Endodermal cell (in vitro differentiated cells): Measurements from ENCODE around the gene PTPRK. TPM values are rescaled to one million over a fixed set of nuclear protein-coding genes. Genes with fewer than 3 reads are reported as not detected.

Experiments
- DNase-seq: peaks from one replicate; pipeline ENCODE4 v3.0.0-alpha.2; 2017
- H3K27ac ChIP-seq: 2 replicates; pipeline ENCODE4 v1.5.1; 2013; ENCODE audit warnings: mild to moderate bottlenecking, low read depth, low read length, moderate library complexity
- H3K27me3 ChIP-seq: 2 replicates; pipeline ENCODE4 v1.6.1; 2013; ENCODE audit warnings: mild to moderate bottlenecking, low read length, moderate library complexity; ENCODE audit not compliant: insufficient read depth, control insufficient read depth, poor library complexity, severe bottlenecking
- H3K36me3 ChIP-seq: 2 replicates; pipeline ENCODE4 v1.7.0; 2013; ENCODE audit warnings: mild to moderate bottlenecking, low read length, moderate library complexity; ENCODE audit not compliant: control insufficient read depth, insufficient read depth
- H3K4me1 ChIP-seq: one replicate; pipeline ENCODE4 v1.7.0; 2013; ENCODE audit warnings: low read length; ENCODE audit not compliant: control insufficient read depth, insufficient read depth
- H3K4me3 ChIP-seq: 2 replicates; pipeline ENCODE4 v1.5.1; 2013; ENCODE audit warnings: mild to moderate bottlenecking, low read length, moderate library complexity
- H3K9ac ChIP-seq: 2 replicates; pipeline ENCODE4 v1.6.1; 2013; ENCODE audit warnings: mild to moderate bottlenecking, low read length, moderate library complexity; ENCODE audit not compliant: poor library complexity, severe bottlenecking; ENCODE audit errors: extremely low read depth
- H3K9me3 ChIP-seq: 2 replicates; pipeline ENCODE4 v1.6.1; 2013; ENCODE audit warnings: mild to moderate bottlenecking, low read length, moderate library complexity; ENCODE audit not compliant: control insufficient read depth
- H3K27ac Mint-ChIP-seq: 2 replicates; pipeline ENCODE4 v1.8.0; 2020; ENCODE audit warnings: mixed read lengths
- H3K27me3 Mint-ChIP-seq: 2 replicates; pipeline ENCODE4 v1.8.0; 2021; ENCODE audit warnings: mild to moderate bottlenecking, mixed read lengths; ENCODE audit not compliant: insufficient read depth
- H3K36me3 Mint-ChIP-seq: 2 replicates; pipeline ENCODE4 v1.8.0; 2020; ENCODE audit warnings: low read depth, mixed read lengths
- H3K4me1 Mint-ChIP-seq: 2 replicates; pipeline ENCODE4 v1.8.0; 2020; ENCODE audit warnings: mixed read lengths
- H3K4me3 Mint-ChIP-seq: 2 replicates; pipeline ENCODE4 v1.8.0; 2020; ENCODE audit warnings: mild to moderate bottlenecking, moderate library complexity, mixed read lengths
- H3K9me3 Mint-ChIP-seq: 2 replicates; pipeline ENCODE4 v1.8.0; 2020; ENCODE audit warnings: mild to moderate bottlenecking, mixed read lengths
- CTCF ChIP-seq: fragments of 200-600 bp; sonication (generic); conservative IDR thresholded peaks from 2 replicates; pipeline ENCODE4 v1.5.0; 2021; ENCODE audit warnings: antibody characterized with exemption, mild to moderate bottlenecking
- WGBS, 2 experiments: methylation state at CpG; one replicate each; pipeline versions ENCODE4 v1.1.5 to v1.1.7; 2013; ENCODE audit warnings: missing lambda C conversion rate in 2 of 2, mixed read lengths in 1 of 2; ENCODE audit not compliant: insufficient coverage in 1 of 2, insufficient read length in 1 of 2; 5-methylcytosine and 5-hydroxymethylcytosine counted together
- total RNA-seq, 2 donors: library from RNA; stranded (reverse); fragmentation: NEBNext Ultra II Directional in 1 of 2; extraction: Animal tissue kit (Norgen Biotek cat#: 25700) in 1 of 2; gene quantifications; 2 replicates in 1 of 2; 3 replicates in 1 of 2; pipeline ENCODE4 v1.2.1, GENCODE V29; 2021

PTPRK gene
- total RNA-seq, 2 donors from 2014 or later, result 46.4 to 57.6 TPM

- Mint-ChIP-seq H3K36me3 (peaks cover 7% of the 10 kb centered on the region), H3K9me3 (no peaks in the 10 kb centered on the region), H3K27me3 (no peaks in the 10 kb centered on the region), H3K4me1 (no peaks in the 10 kb centered on the region), H3K4me3 (no peak overlapping the region), H3K27ac (no peak overlapping the region)
- WGBS, 2 experiments, result 96 to 100% methylated on average over 1 to 2 of the region's 2 CpGs
- no peak overlapping the region for H3K9ac ChIP-seq
- H3K36me3 ChIP-seq, result no peaks in the 10 kb centered on the region
- no peak overlapping the region for H3K4me3 ChIP-seq
- TF ChIP-seq CTCF, result no peak
- H3K27ac ChIP-seq, result no peak overlapping the region
- H3K9me3 ChIP-seq, result no peaks in the 10 kb centered on the region
- no peak for DNase-seq
- peaks cover 3% of the 10 kb centered on the region for H3K4me1 ChIP-seq
- H3K27me3 ChIP-seq, result no peaks in the 10 kb centered on the region
Observed at GRCh38 chr6:128452713-128453112, 67.7 kb downstream of the PTPRK start.

DNA sequence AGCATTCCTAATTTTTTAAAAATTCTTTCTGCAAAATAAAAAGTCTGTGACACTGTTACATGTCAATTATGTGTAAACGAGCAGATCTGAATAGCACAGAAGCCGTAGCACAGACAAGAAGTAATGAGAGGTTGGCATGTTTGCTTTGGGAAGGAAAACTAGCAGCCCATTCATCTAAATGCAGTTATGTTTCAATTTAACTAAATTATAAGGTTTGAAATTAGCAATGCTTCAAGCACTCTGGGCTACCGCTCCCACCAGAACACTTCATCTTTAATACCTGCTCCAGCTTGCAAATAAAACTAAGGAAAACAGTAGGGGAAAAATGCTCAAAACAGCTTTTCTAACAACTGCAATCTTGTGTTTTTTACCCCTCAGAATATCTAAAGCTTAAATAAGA, 73.9 kb downstream of the PTPRK start:
- H3K4me1 Mint-ChIP-seq, result peaks cover 12% of the 10 kb centered on the region
- DNase-seq, result no peak
- Histone ChIP-seq H3K27ac (no peak overlapping the region), H3K36me3 (no peaks in the 10 kb centered on the region), H3K4me1 (no peaks in the 10 kb centered on the region), H3K9me3 (no peaks in the 10 kb centered on the region), H3K4me3 (no peak overlapping the region), H3K27me3 (no peaks in the 10 kb centered on the region), H3K9ac (no peak overlapping the region)
- H3K9me3 Mint-ChIP-seq, result no peaks in the 10 kb centered on the region
- TF ChIP-seq CTCF, result no peak
- WGBS, 2 experiments, result 87% methylated on average over 3 of the region's 3 CpGs; no CpG with 5 or more reads in 1 of the 2 experiments
- H3K27me3 Mint-ChIP-seq, result no peaks in the 10 kb centered on the region
- peaks cover 7% of the 10 kb centered on the region for H3K36me3 Mint-ChIP-seq
- H3K4me3 Mint-ChIP-seq, result no peak overlapping the region
- no peak overlapping the region for H3K27ac Mint-ChIP-seq

DNA sequence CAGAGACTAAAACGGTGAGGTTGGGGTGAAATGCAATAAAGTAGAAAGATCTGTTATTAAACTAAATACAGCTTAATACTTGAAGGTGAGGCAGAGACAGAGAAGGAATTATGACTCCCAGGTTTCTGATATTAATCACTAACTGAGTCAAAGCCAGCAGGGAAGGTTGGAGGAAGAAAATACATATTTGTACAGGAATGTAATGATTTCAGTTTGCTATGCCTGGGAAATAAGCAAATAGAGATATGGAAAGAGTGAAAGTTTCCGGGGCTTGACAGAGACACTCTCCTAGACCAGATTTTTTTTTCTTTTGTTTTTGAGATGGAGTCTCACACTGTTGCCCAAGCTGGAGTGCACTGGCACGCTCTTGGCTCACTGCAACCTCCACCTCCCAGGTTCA, 76.8 kb downstream of the PTPRK start:
- H3K4me1 ChIP-seq, result no peaks in the 10 kb centered on the region
- no peak for DNase-seq
- Mint-ChIP-seq H3K9me3 (no peaks in the 10 kb centered on the region), H3K27me3 (no peaks in the 10 kb centered on the region), H3K4me3 (no peak overlapping the region), H3K27ac (no peak overlapping the region), H3K36me3 (peaks cover 7% of the 10 kb centered on the region), H3K4me1 (peaks cover 16% of the 10 kb centered on the region)
- H3K36me3 ChIP-seq, result no peaks in the 10 kb centered on the region
- H3K9me3 ChIP-seq, result no peaks in the 10 kb centered on the region
- H3K27me3 ChIP-seq, result no peaks in the 10 kb centered on the region
- no peak overlapping the region for H3K27ac ChIP-seq
- TF ChIP-seq CTCF, result no peak
- WGBS, 2 experiments, result 91 to 96% methylated on average over 1 to 3 of the region's 3 CpGs
- H3K9ac ChIP-seq, result no peak overlapping the region
- H3K4me3 ChIP-seq, result no peak overlapping the region
